GM12878 (cell line): ENCODE measurements around the gene GPATCH2L. TPM values are rescaled to one million over a fixed set of nuclear protein-coding genes. Genes with fewer than 3 reads are reported as not detected.

Experiments used
- ATAC-seq: fragments of 200-7000 bp; cut with Tn5 transposase; 3 replicates; pipeline ENCODE4 v1.9.1; 2020; ENCODE audit warnings: mild to moderate bottlenecking, moderate library complexity
- BruUV-seq: library from RNA; stranded (reverse); fragments of 400-500 nt; replicated peaks from 2 replicates; lab custom pipeline; 2021; lab: Mats Ljungman, UMichigan
- CTCF ChIA-PET: fragments of 300-600 bp; sonication (Branson Sonifier 250); formaldehyde crosslinking; extraction: SDS; loops from one replicate; lab custom pipeline; 2021; ENCODE audit warnings: inconsistent platforms; lab: Yijun Ruan, JAX
- POLR2A ChIA-PET: fragments of 350-600 bp; formaldehyde crosslinking; extraction: SDS; loops from one replicate; lab custom pipeline; 2021; ENCODE audit warnings: inconsistent platforms; lab: Charles Lee
- RAD21 ChIA-PET: fragments of 300-600 bp; sonication (Branson Sonifier 250); formaldehyde crosslinking; loops from one replicate; lab custom pipeline; 2023; ENCODE audit warnings: antibody characterized with exemption; ENCODE audit not compliant: unreplicated experiment; lab: Charles Lee
- SMC1A ChIA-PET: fragments of 300-600 bp; sonication (Branson Sonifier 250); formaldehyde crosslinking; loops from one replicate; lab custom pipeline; 2023; ENCODE audit not compliant: unreplicated experiment, uncharacterized antibody; lab: Charles Lee
- DNase-seq: peaks from one replicate; pipeline ENCODE4 v3.0.0-alpha.2; 2011; ENCODE audit warnings: low read depth, low spot score
- FAIRE-seq: peaks from 3 replicates; lab custom pipeline; 2011; peaks lifted over from hg19 to GRCh38; lab: Jason Lieb, UNC
- H2AFZ ChIP-seq: 2 replicates; pipeline ENCODE4 v1.6.0; 2011; ENCODE audit warnings: low read depth, low read length, control low read depth; ENCODE audit not compliant: control insufficient read depth
- H3K27ac ChIP-seq: 2 replicates; pipeline ENCODE4 v1.5.1; 2011; ENCODE audit warnings: control low read depth; ENCODE audit not compliant: control insufficient read depth, insufficient read depth
- H3K27me3 ChIP-seq, 2 experiments: replicated peaks in 1 of 2; 2 replicates each; pipeline versions ENCODE4 v1.6.0 to v1.6.1; 2011; ENCODE audit warnings: low read length in 1 of 2; ENCODE audit not compliant: control insufficient read depth in 2 of 2, insufficient read depth in 2 of 2
- H3K36me3 ChIP-seq, 2 experiments: 2 replicates each; pipeline ENCODE4 v1.5.1; 2011; ENCODE audit warnings: low read length in 1 of 2; ENCODE audit not compliant: control insufficient read depth in 2 of 2, insufficient read depth in 2 of 2
- H3K4me1 ChIP-seq: 2 replicates; pipeline ENCODE4 v1.6.1; 2011; ENCODE audit warnings: mild to moderate bottlenecking, low read length, moderate library complexity, mixed read lengths; ENCODE audit not compliant: control insufficient read depth, insufficient read depth
- H3K4me2 ChIP-seq: 2 replicates; pipeline ENCODE4 v1.6.0; 2011; ENCODE audit warnings: control low read depth; ENCODE audit not compliant: control insufficient read depth, insufficient read depth
- H3K4me3 ChIP-seq: fragments of 200-600 bp; sonication (generic); 2 replicates; pipeline ENCODE4 v1.5.1; 2016
- H3K79me2 ChIP-seq: 2 replicates; pipeline ENCODE4 v1.6.0; 2011; ENCODE audit warnings: low read length; ENCODE audit not compliant: control insufficient read depth, insufficient read depth
- H3K9ac ChIP-seq: 2 replicates; pipeline ENCODE4 v1.8.0; 2011; ENCODE audit warnings: low read length, control low read depth, mixed read lengths; ENCODE audit not compliant: control insufficient read depth, insufficient read depth
- H3K9me3 ChIP-seq: replicated peaks from 3 replicates; pipeline ENCODE4 v1.5.1; 2011; ENCODE audit warnings: mild to moderate bottlenecking, low read length; ENCODE audit not compliant: control insufficient read depth, insufficient read depth
- H4K20me1 ChIP-seq: 2 replicates; pipeline ENCODE4 v1.6.0; 2011; ENCODE audit not compliant: control insufficient read depth, insufficient read depth
- BACH1 ChIP-seq: fragments of 450-650 bp; IDR thresholded peaks from 2 replicates; pipeline ENCODE4 v1.6.1; 2017; ENCODE audit warnings: mild to moderate bottlenecking, borderline replicate concordance
- BCLAF1 ChIP-seq: fragments of 450-650 bp; IDR thresholded peaks from 2 replicates; pipeline ENCODE4 v1.6.1; 2017; ENCODE audit warnings: antibody characterized with exemption, mild to moderate bottlenecking, moderate library complexity
- CHD4 ChIP-seq: fragments of 200-600 bp; sonication (generic); IDR thresholded peaks from 2 replicates; pipeline ENCODE4 v1.6.1; 2016; ENCODE audit warnings: mild to moderate bottlenecking
- CREB1 ChIP-seq: IDR thresholded peaks from 2 replicates; pipeline ENCODE4 v1.6.1; 2012; ENCODE audit warnings: low read depth, mild to moderate bottlenecking, inconsistent platforms
- FOXK2 ChIP-seq: fragments of 450-650 bp; IDR thresholded peaks from 2 replicates; pipeline ENCODE4 v1.6.1; 2017; ENCODE audit warnings: mild to moderate bottlenecking, moderate library complexity
- GABPA ChIP-seq: IDR thresholded peaks from 2 replicates; pipeline ENCODE4 v1.6.1; 2014; ENCODE audit warnings: antibody characterized with exemption, low read depth, mild to moderate bottlenecking, inconsistent platforms
- HDGF ChIP-seq: fragments of 450-650 bp; IDR thresholded peaks from 2 replicates; pipeline ENCODE4 v1.6.1; 2016; ENCODE audit warnings: antibody characterized with exemption
- IRF4 ChIP-seq: IDR thresholded peaks from 2 replicates; pipeline ENCODE4 v1.6.1; 2011; ENCODE audit warnings: low read depth, low read length
- MYB ChIP-seq: fragments of 150-350 bp; IDR thresholded peaks from 2 replicates; pipeline ENCODE4 v1.6.1; 2014; ENCODE audit warnings: mild to moderate bottlenecking, low read depth, low read length, borderline replicate concordance
- NFYA ChIP-seq: IDR thresholded peaks from 2 replicates; pipeline ENCODE4 v1.6.1; 2011; ENCODE audit warnings: low read depth, mild to moderate bottlenecking, low read length, improper control_type of control experiment, borderline replicate concordance
- PAX5 ChIP-seq: IDR thresholded peaks from 2 replicates; pipeline ENCODE4 v1.6.1; 2011; ENCODE audit warnings: low read depth, low read length, borderline replicate concordance
- SKIL ChIP-seq: fragments of 450-650 bp; IDR thresholded peaks from 2 replicates; pipeline ENCODE4 v1.6.1; 2017; ENCODE audit warnings: mild to moderate bottlenecking, low read depth, inconsistent platforms; ENCODE audit not compliant: poor library complexity, severe bottlenecking
- SP1 ChIP-seq: IDR thresholded peaks from one replicate; pipeline ENCODE4 v1.6.1; 2011; ENCODE audit warnings: low read depth, low read length
- STAT3 ChIP-seq: IDR thresholded peaks from 2 replicates; pipeline ENCODE4 v1.6.1; 2011; ENCODE audit warnings: low read depth, low read length, improper control_type of control experiment
- TARDBP ChIP-seq: IDR thresholded peaks from 2 replicates; pipeline ENCODE4 v1.6.1; 2016; ENCODE audit warnings: borderline replicate concordance
- WRNIP1 ChIP-seq: IDR thresholded peaks from 2 replicates; pipeline ENCODE4 v1.6.1; 2011; ENCODE audit warnings: low read depth, low read length, improper control_type of control experiment, borderline replicate concordance
- YY1 ChIP-seq: IDR thresholded peaks from 2 replicates; pipeline ENCODE4 v1.6.1; 2011; ENCODE audit warnings: low read depth, mild to moderate bottlenecking, low read length
- WGBS: methylation state at CpG from one replicate; pipeline ENCODE4 v1.1.6; 2016; ENCODE audit warnings: low lambda C conversion rate; ENCODE audit not compliant: insufficient replicate concordance, insufficient coverage; ENCODE audit errors: missing lambda C conversion rate; 5-methylcytosine and 5-hydroxymethylcytosine counted together
- in situ Hi-C: fragments of 300-500 bp; cut with MboI; formaldehyde crosslinking; loops from 9 replicates; pipeline ENCODE4 v1.14.3; 2018; ENCODE audit warnings: mixed read lengths
- intact Hi-C: fragments of 100-400 bp; cut with micrococcal nuclease; formaldehyde crosslinking; loops from one replicate; pipeline ENCODE4 v1.14.2; 2022; ENCODE audit not compliant: unreplicated experiment
- polyA plus RNA-seq, 11 experiments: library from polyadenylated mRNA; depleted of rRNA in 4 of 11; unstranded in 6 of 11; stranded (reverse) in 5 of 11; fragments of >200 nt; fragmentation: Nextera tagmentation in 4 of 11; fragmentation: Illumina TruSeq in 1 of 11; extraction: Ambion mirVana in 4 of 11; extraction: Trizol in 1 of 11; gene quantifications; 1 replicate in 1 of 11; 2 replicates in 10 of 11; pipeline versions ENCODE4 v1.2.1 to v1.2.3, GENCODE V29; 2011 to 2016; ENCODE audit warnings: inconsistent platforms in 2 of 11, missing spikeins in 2 of 11, low read depth in 1 of 11
- total RNA-seq, 4 experiments: library from RNA; depleted of rRNA in 3 of 4; stranded (reverse); fragments of >200 nt in 3 of 4; fragmentation: Illumina TruSeq in 1 of 4; extraction: Trizol in 1 of 4; gene quantifications; 2 replicates each; pipeline versions ENCODE4 v1.2.1 to v1.2.3, GENCODE V29; 2013 to 2021
- TF ChIP-seq, protein P1 (sequence below): IDR thresholded peaks from 2 replicates; pipeline ENCODE4 v1.6.1; 2012; ENCODE audit warnings: low read length, inconsistent platforms
- TF ChIP-seq, protein P2 (sequence below): fragments of 450-650 bp; IDR thresholded peaks from 2 replicates; pipeline ENCODE4 v1.6.1; 2016; ENCODE audit warnings: mild to moderate bottlenecking

GPATCH2L gene
- total and polyA plus RNA-seq, 10 of the 15 experiments (the other 5 are each of a cell fraction or from before 2014, with no cell fraction given): 9.1 to 50.9 (median 24.4) TPM

GRCh38 chr14:76217179-76217578 is 65.5 kb downstream of the GPATCH2L start:
- no peak overlapping the region for H3K4me3 ChIP-seq
- SMC1A ChIA-PET: interaction anchor here (0.6 to 1.9 kb wide), 6 partner anchors 9 to 459 kb away, joined by 3 to 5 read pairs (median 5); partner anchors contain the start of gene GPATCH2L
- POLR2A ChIA-PET: interaction anchor here (1.7 kb wide), 1 partner anchor 11 kb away, joined by 4 read pairs; no protein-coding TSS in a partner anchor
- no peak overlapping the region for H3K9ac ChIP-seq
- CTCF ChIA-PET: interaction anchor here (0.9 kb wide), 1 partner anchor 135 kb away, joined by 4 read pairs; no protein-coding TSS in a partner anchor
- no peak for ATAC-seq
- H3K4me2 ChIP-seq: no peak overlapping the region
- no peaks in the 10 kb centered on the region for H4K20me1 ChIP-seq
- 90% methylated on average over 3 of the region's 3 CpGs for WGBS
- H2AFZ ChIP-seq: no peak overlapping the region
- H3K27me3 ChIP-seq: no peaks in the 10 kb centered on the region
- RAD21 ChIA-PET: no interaction called here
- BruUV-seq: no TSS peak
- no peaks in the 10 kb centered on the region; the same call in 1 of the 3 replicates for H3K9me3 ChIP-seq
- FAIRE-seq: no peak
- no peak overlapping the region for H3K27ac ChIP-seq
- no peaks in the 10 kb centered on the region for H3K79me2 ChIP-seq
- in situ Hi-C loops (no loop called here), intact Hi-C loops (no loop called here)
- DNase-seq: no peak
- no peaks in the 10 kb centered on the region for H3K36me3 ChIP-seq
- no peak for TF ChIP-seq TARDBP
- TF ChIP-seq CREB1: no peak
- no peak for TF ChIP-seq BCLAF1
- TF ChIP-seq, protein P1, sequence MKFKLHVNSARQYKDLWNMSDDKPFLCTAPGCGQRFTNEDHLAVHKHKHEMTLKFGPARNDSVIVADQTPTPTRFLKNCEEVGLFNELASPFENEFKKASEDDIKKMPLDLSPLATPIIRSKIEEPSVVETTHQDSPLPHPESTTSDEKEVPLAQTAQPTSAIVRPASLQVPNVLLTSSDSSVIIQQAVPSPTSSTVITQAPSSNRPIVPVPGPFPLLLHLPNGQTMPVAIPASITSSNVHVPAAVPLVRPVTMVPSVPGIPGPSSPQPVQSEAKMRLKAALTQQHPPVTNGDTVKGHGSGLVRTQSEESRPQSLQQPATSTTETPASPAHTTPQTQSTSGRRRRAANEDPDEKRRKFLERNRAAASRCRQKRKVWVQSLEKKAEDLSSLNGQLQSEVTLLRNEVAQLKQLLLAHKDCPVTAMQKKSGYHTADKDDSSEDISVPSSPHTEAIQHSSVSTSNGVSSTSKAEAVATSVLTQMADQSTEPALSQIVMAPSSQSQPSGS: no peak
- TF ChIP-seq GABPA: no peak
- TF ChIP-seq YY1: no peak
- no peak for TF ChIP-seq IRF4
- TF ChIP-seq, protein P2, sequence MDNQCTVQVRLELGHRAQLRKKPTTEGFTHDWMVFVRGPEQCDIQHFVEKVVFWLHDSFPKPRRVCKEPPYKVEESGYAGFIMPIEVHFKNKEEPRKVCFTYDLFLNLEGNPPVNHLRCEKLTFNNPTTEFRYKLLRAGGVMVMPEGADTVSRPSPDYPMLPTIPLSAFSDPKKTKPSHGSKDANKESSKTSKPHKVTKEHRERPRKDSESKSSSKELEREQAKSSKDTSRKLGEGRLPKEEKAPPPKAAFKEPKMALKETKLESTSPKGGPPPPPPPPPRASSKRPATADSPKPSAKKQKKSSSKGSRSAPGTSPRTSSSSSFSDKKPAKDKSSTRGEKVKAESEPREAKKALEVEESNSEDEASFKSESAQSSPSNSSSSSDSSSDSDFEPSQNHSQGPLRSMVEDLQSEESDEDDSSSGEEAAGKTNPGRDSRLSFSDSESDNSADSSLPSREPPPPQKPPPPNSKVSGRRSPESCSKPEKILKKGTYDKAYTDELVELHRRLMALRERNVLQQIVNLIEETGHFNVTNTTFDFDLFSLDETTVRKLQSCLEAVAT: no peak
- no peak for TF ChIP-seq WRNIP1
- TF ChIP-seq FOXK2: no peak
- no peak for TF ChIP-seq CHD4
- TF ChIP-seq STAT3: no peak
- no peak for TF ChIP-seq HDGF
- TF ChIP-seq BACH1: no peak
- no peak for TF ChIP-seq NFYA
- TF ChIP-seq SKIL: no peak
- TF ChIP-seq PAX5: no peak
- TF ChIP-seq MYB: no peak
- TF ChIP-seq SP1: no peak
- H3K4me1 ChIP-seq: no peaks in the 10 kb centered on the region
